Measurements from ENCODE around the gene KPTN. TPM values are rescaled to one million over a fixed set of nuclear protein-coding genes. Genes with fewer than 3 reads are reported as not detected.

KPTN gene
- total and polyA plus RNA-seq, 12 donors: 2.9 to 121 (median 9.9) TPM

DNA sequence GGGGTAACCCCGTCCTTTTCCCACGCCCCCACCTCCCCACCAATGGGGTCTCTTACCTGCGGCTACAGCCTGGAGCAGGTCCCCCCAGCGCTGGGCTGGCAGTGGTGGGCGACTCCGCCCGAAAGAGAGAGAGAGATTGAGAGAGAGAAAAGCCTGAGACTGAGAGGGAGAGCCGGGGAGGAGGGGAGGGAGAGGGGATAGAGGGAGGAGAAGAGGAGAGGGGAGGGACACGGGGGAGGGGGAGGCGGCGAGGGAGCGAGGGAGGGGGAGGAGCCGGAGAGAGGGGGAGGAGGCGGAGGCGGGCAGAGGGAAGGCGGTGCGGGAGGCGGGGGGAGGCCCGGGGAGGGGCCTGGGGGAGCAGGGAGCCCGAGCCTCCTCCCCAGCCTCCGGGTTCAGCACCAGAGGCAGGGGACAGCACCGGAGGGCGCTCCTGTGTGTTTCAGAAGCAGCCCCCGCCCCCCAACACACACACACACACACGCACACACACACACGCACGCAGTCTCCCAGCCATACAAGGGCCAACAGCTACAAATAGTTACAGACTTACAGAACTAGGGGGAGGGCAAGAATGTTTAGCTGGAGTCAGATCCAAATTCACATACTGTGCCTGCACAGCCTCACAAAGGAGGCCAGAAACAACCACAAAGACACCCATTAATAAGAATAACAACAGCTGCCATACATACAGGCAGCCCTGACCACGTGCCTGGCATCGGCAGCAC is 12.1 kb downstream of the KPTN start, which contains the start of gene SLC8A2:
Gene SLC8A2 (minus strand): TSS at position 161 of the 725 bp plus-strand sequence. CDS start 5,490 bp downstream, outside the sequence.
- peak in 6 of 7 donors; percentile 50 to 75 (median 60) for DNase-seq
- TF ChIP-seq POLR2A (IDR thresholded peaks at IDR 0.05): no peak
- TF ChIP-seq CTCF (IDR thresholded peaks at IDR 0.05): no peak
- Histone ChIP-seq H3K9me3 (replicated peaks in 1 of 3) (no peaks in the 10 kb centered on the region), H3K4me1 (replicated peaks in 1 of 2) (peaks cover 0 to 4% of the 10 kb centered on the region in 2 donors), H3K36me3 (replicated peaks in 1 of 2) (no peaks in the 10 kb centered on the region), H3K27ac (no peak within 1 kb of the TSS), H3K4me3 (no peak within 1 kb of the TSS), H3K27me3 (peaks cover 29% of the 10 kb centered on the region)
- intact Hi-C loops (cut with DNase I): no loop called here
- 2 to 5% (median 2%) methylated on average over 11 to 29 of the region's 29 CpGs for WGBS, 4 donors

- Histone ChIP-seq H3K9me3 (replicated peaks in 1 of 3) (no peaks in the 10 kb centered on the region), H3K4me1 (replicated peaks in 1 of 2) (peaks cover 0 to 4% of the 10 kb centered on the region in 2 donors), H3K36me3 (replicated peaks in 1 of 2) (no peaks in the 10 kb centered on the region), H3K27me3 (peaks cover 29% of the 10 kb centered on the region), H3K27ac (no peak overlapping the region), H3K4me3 (no peak overlapping the region)
- no peak for TF ChIP-seq POLR2A (IDR thresholded peaks at IDR 0.05)
- intact Hi-C loops (cut with DNase I): no loop called here
- 2 to 13% (median 3%) methylated on average over 3 to 16 of the region's 16 CpGs for WGBS, 4 donors
- no peak for DNase-seq
These were observed 12.7 kb downstream of the KPTN start for GRCh38 chr19:47471381-47471732.

DNA sequence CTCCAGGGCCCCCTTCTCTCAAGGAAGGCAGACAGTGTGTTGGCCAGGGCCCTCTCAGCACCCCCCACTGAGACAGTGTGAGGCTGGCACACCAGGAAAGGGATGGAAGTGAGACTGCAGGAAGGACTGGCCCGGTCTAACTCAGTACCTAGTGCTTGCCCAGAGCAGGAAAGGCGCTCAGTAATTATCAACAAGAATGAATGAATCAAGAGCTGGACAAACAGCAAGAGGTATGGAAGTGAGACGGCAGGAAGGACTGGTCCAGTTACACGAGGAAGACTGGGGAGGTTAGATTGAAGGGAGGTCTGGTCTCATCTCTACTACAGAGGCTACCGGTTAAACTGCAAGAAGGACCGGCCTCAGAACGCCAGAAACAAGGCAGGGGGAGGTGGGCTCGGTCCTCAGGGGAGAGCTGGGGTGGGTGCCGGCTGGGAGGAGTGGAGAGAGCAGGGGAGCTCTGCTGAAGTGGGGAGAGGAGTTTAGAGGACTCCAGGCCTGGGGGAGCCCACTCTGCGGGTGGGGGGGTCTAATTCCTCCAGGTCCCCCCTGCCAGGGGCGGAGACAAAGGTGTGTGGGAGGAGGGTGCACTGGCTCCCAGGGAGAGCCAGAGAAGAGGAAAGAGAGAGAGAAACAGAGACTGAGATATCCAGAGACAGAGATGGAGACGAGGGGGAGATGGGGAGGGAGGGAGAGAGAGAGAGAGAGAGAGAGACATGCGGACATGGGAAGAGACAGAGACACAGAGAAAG is 13.4 kb downstream of the KPTN start:
- DNase-seq: no peak
- intact Hi-C loops (cut with DNase I): no loop called here
- Histone ChIP-seq H3K9me3 (replicated peaks in 1 of 3) (no peaks in the 10 kb centered on the region), H3K4me1 (replicated peaks in 1 of 2) (peaks cover 0 to 4% of the 10 kb centered on the region in 2 donors), H3K27ac (no peak overlapping the region), H3K36me3 (replicated peaks in 1 of 2) (no peaks in the 10 kb centered on the region), H3K27me3 (peaks cover 29% of the 10 kb centered on the region), H3K4me3 (no peak overlapping the region)
- TF ChIP-seq CTCF (IDR thresholded peaks at IDR 0.05): no peak
- no peak for TF ChIP-seq POLR2A (IDR thresholded peaks at IDR 0.05)
- WGBS, 4 donors: 26 to 35% (median 32%) methylated on average over 12 to 13 of the region's 13 CpGs

DNA sequence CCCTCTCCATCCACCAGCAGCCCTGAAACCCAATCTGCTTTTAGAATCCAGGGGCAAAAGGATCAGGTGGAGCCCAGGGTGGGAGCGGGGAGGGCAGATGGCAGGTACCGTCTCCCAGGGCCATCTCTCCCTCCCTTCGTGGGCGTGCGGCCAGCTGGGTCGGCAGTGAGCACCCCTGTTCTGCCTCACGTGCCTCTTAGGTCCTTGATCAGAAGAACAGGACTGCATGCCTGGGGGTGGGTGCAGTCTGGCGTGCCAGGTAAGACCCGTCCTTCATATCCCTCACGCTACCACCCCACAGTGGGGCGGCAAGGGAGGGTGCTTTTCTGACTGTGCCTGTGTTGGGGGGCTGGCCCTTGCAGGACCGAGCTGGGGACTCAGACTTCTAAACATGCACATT is 14.3 kb downstream of the KPTN start:
- Histone ChIP-seq H3K9me3 (replicated peaks in 1 of 3) (no peaks in the 10 kb centered on the region), H3K36me3 (replicated peaks in 1 of 2) (no peaks in the 10 kb centered on the region), H3K4me3 (no peak overlapping the region), H3K27me3 (peaks cover 29% of the 10 kb centered on the region), H3K4me1 (replicated peaks in 1 of 2) (peaks cover 0 to 4% of the 10 kb centered on the region in 2 donors), H3K27ac (no peak overlapping the region)
- no peak for DNase-seq
- intact Hi-C loops (cut with DNase I): no loop called here
- TF ChIP-seq CTCF (IDR thresholded peaks at IDR 0.05) (no peak), POLR2A (IDR thresholded peaks at IDR 0.05) (no peak)
- WGBS, 4 donors: 7 to 20% (median 11%) methylated on average over 2 to 12 of the region's 12 CpGs
